H9 (cell line): ENCODE data around the gene COL28A1. TPM values are rescaled to one million over a fixed set of nuclear protein-coding genes. Genes with fewer than 3 reads are reported as not detected.

Experiments
- DNase-seq: peaks from one replicate; pipeline ENCODE4 v3.0.0-alpha.2; 2017
- H2AFZ ChIP-seq: one replicate; pipeline ENCODE4 v1.6.1; 2013; ENCODE audit warnings: mild to moderate bottlenecking, low read length, control low read depth, moderate library complexity
- H2AK5ac ChIP-seq: 2 replicates; pipeline ENCODE4 v1.6.1; 2013; ENCODE audit warnings: low read length, control low read depth, mixed read lengths; ENCODE audit not compliant: insufficient read length
- H2BK120ac ChIP-seq: one replicate; pipeline ENCODE4 v1.6.1; 2013; ENCODE audit warnings: low read depth, mild to moderate bottlenecking, low read length, control low read depth, inconsistent platforms; ENCODE audit not compliant: poor library complexity, severe bottlenecking
- H2BK12ac ChIP-seq: 2 replicates; pipeline ENCODE4 v1.6.1; 2013; ENCODE audit warnings: low read length, control low read depth, mixed read lengths, low read depth; ENCODE audit not compliant: insufficient read length
- H2BK15ac ChIP-seq: 2 replicates; pipeline ENCODE4 v1.6.1; 2013; ENCODE audit warnings: low read depth, low read length, control low read depth
- H2BK20ac ChIP-seq: one replicate; pipeline ENCODE4 v1.6.1; 2013; ENCODE audit warnings: low read depth, mild to moderate bottlenecking, low read length, control low read depth, inconsistent platforms; ENCODE audit not compliant: poor library complexity, severe bottlenecking
- H2BK5ac ChIP-seq: 2 replicates; pipeline ENCODE4 v1.6.1; 2013; ENCODE audit warnings: low read length, control low read depth, mixed read lengths; ENCODE audit not compliant: insufficient read length
- H3K14ac ChIP-seq: 2 replicates; pipeline ENCODE4 v1.6.1; 2013; ENCODE audit warnings: low read length, control low read depth; ENCODE audit not compliant: insufficient read depth
- H3K18ac ChIP-seq: 2 replicates; pipeline ENCODE4 v1.6.1; 2013; ENCODE audit warnings: low read depth, mild to moderate bottlenecking, mixed read lengths, low read length, control low read depth; ENCODE audit not compliant: insufficient read length
- H3K23ac ChIP-seq: 2 replicates; pipeline ENCODE4 v1.6.1; 2013; ENCODE audit warnings: low read length, control low read depth, mixed read lengths, low read depth; ENCODE audit not compliant: insufficient read length
- H3K23me2 ChIP-seq: 2 replicates; pipeline ENCODE4 v1.6.1; 2013; ENCODE audit warnings: low read depth, mild to moderate bottlenecking, mixed read lengths, low read length, control low read depth; ENCODE audit not compliant: insufficient read length, poor library complexity, severe bottlenecking
- H3K27ac ChIP-seq: 2 replicates; pipeline ENCODE4 v1.5.1; 2013; ENCODE audit warnings: low read length, control low read depth, mixed read lengths, low read depth; ENCODE audit not compliant: insufficient read length
- H3K27me3 ChIP-seq: 2 replicates; pipeline ENCODE4 v1.6.1; 2013; ENCODE audit warnings: low read length, control low read depth, inconsistent platforms; ENCODE audit not compliant: insufficient read depth
- H3K4ac ChIP-seq: 2 replicates; pipeline ENCODE4 v1.6.1; 2013; ENCODE audit warnings: low read depth, mild to moderate bottlenecking, control low read depth, inconsistent platforms, low read length, moderate library complexity
- H3K4me1 ChIP-seq: 2 replicates; pipeline ENCODE4 v1.6.1; 2013; ENCODE audit warnings: low read length, control low read depth, inconsistent platforms; ENCODE audit not compliant: insufficient read depth
- H3K4me2 ChIP-seq: 2 replicates; pipeline ENCODE4 v1.6.1; 2013; ENCODE audit warnings: low read length, control low read depth, mixed read lengths; ENCODE audit not compliant: insufficient read length, insufficient read depth
- H3K56ac ChIP-seq: 2 replicates; pipeline ENCODE4 v1.6.1; 2013; ENCODE audit warnings: low read depth, mild to moderate bottlenecking, mixed read lengths, low read length, control low read depth; ENCODE audit not compliant: insufficient read length
- H3K79me1 ChIP-seq: 2 replicates; pipeline ENCODE4 v1.6.1; 2013; ENCODE audit warnings: low read depth, mild to moderate bottlenecking, moderate library complexity, low read length, control low read depth, inconsistent platforms; ENCODE audit not compliant: insufficient read depth, poor library complexity, severe bottlenecking
- H3K79me2 ChIP-seq: 2 replicates; pipeline ENCODE4 v1.6.1; 2013; ENCODE audit warnings: low read length, control low read depth, inconsistent platforms; ENCODE audit not compliant: insufficient read depth
- H3K9ac ChIP-seq: 2 replicates; pipeline ENCODE4 v1.6.1; 2013; ENCODE audit warnings: low read length, control low read depth, mixed read lengths; ENCODE audit not compliant: insufficient read length; ENCODE audit errors: extremely low read depth
- H3K9me3 ChIP-seq: one replicate; pipeline ENCODE4 v1.6.1; 2013; ENCODE audit warnings: low read depth, low read length, inconsistent platforms; ENCODE audit not compliant: control insufficient read depth
- H3T11ph ChIP-seq: one replicate; pipeline ENCODE4 v1.6.1; 2013; ENCODE audit warnings: mild to moderate bottlenecking, low read length, control low read depth, inconsistent platforms
- H4K20me1 ChIP-seq: one replicate; pipeline ENCODE4 v1.6.1; 2013; ENCODE audit not compliant: control insufficient read depth, insufficient read length, insufficient read depth
- H4K5ac ChIP-seq: 2 replicates; pipeline ENCODE4 v1.6.1; 2013; ENCODE audit warnings: low read depth, mild to moderate bottlenecking, mixed read lengths, low read length, control low read depth; ENCODE audit not compliant: insufficient read length
- H4K8ac ChIP-seq: replicated peaks from 2 replicates; pipeline ENCODE4 v1.6.1; 2013; ENCODE audit warnings: low read length, control low read depth, mixed read lengths, low read depth; ENCODE audit not compliant: insufficient read length
- H4K91ac ChIP-seq: 2 replicates; pipeline ENCODE4 v1.6.1; 2013; ENCODE audit warnings: low read depth, mild to moderate bottlenecking, moderate library complexity, mixed read lengths, low read length, control low read depth; ENCODE audit not compliant: insufficient read length
- H3K27ac Mint-ChIP-seq, 3 experiments: 2 replicates in 2 of 3; 3 replicates in 1 of 3; pipeline ENCODE4 v1.8.0; 2020 to 2021; ENCODE audit warnings: mixed read lengths in 3 of 3, mild to moderate bottlenecking in 1 of 3, moderate library complexity in 1 of 3
- H3K27me3 Mint-ChIP-seq: 2 replicates; pipeline ENCODE4 v1.8.0; 2021; ENCODE audit warnings: low read depth, mild to moderate bottlenecking, moderate library complexity, mixed read lengths
- H3K36me3 Mint-ChIP-seq, 3 experiments: 2 replicates in 2 of 3; 3 replicates in 1 of 3; pipeline ENCODE4 v1.8.0; 2020 to 2021; ENCODE audit warnings: low read depth in 3 of 3, mixed read lengths in 3 of 3; ENCODE audit not compliant: insufficient read depth in 1 of 3
- H3K4me1 Mint-ChIP-seq, 2 experiments: 2 replicates each; pipeline ENCODE4 v1.8.0; 2020; ENCODE audit warnings: mixed read lengths in 2 of 2
- H3K4me3 Mint-ChIP-seq, 2 experiments: 2 replicates in 1 of 2; 3 replicates in 1 of 2; pipeline ENCODE4 v1.8.0; 2020 to 2021; ENCODE audit warnings: mild to moderate bottlenecking in 2 of 2, mixed read lengths in 2 of 2, moderate library complexity in 1 of 2
- H3K9me3 Mint-ChIP-seq, 2 experiments: 2 replicates in 1 of 2; 3 replicates in 1 of 2; pipeline ENCODE4 v1.8.0; 2020; ENCODE audit warnings: mild to moderate bottlenecking in 2 of 2, mixed read lengths in 2 of 2, moderate library complexity in 1 of 2
- WGBS: extraction: QIAGEN DNeasy Blood & Tissue Kit; methylation state at CpG from one replicate; pipeline ENCODE4 v1.1.7; 2013; ENCODE audit warnings: missing lambda C conversion rate, low lambda C conversion rate, mixed read lengths; ENCODE audit not compliant: insufficient read length; ENCODE audit errors: extremely low coverage; 5-methylcytosine and 5-hydroxymethylcytosine counted together
- total RNA-seq: library from RNA; stranded (reverse); gene quantifications from 2 replicates; pipeline ENCODE4 v1.2.1, GENCODE V29; 2021
- TF ChIP-seq, protein P1 (sequence below): fragments of 200-600 bp; sonication (generic); conservative IDR thresholded peaks from 3 replicates; pipeline ENCODE4 v1.8.0; 2021; ENCODE audit warnings: antibody characterized with exemption, mild to moderate bottlenecking

Gene COL28A1
- total RNA-seq, 1 experiment from 2014 or later: 0.66 TPM

- TF ChIP-seq, protein P1, sequence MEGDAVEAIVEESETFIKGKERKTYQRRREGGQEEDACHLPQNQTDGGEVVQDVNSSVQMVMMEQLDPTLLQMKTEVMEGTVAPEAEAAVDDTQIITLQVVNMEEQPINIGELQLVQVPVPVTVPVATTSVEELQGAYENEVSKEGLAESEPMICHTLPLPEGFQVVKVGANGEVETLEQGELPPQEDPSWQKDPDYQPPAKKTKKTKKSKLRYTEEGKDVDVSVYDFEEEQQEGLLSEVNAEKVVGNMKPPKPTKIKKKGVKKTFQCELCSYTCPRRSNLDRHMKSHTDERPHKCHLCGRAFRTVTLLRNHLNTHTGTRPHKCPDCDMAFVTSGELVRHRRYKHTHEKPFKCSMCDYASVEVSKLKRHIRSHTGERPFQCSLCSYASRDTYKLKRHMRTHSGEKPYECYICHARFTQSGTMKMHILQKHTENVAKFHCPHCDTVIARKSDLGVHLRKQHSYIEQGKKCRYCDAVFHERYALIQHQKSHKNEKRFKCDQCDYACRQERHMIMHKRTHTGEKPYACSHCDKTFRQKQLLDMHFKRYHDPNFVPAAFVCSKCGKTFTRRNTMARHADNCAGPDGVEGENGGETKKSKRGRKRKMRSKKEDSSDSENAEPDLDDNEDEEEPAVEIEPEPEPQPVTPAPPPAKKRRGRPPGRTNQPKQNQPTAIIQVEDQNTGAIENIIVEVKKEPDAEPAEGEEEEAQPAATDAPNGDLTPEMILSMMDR: no peak
- H2BK20ac ChIP-seq: no peak overlapping the region
- H2BK5ac ChIP-seq: no peak overlapping the region
- H3K4me2 ChIP-seq: no peak overlapping the region
- Mint-ChIP-seq H3K36me3 (no peaks in the 10 kb centered on the region), H3K9me3 (no peaks in the 10 kb centered on the region; a peak in 2 of 5 replicates), H3K27ac (no peak overlapping the region), H3K27me3 (no peaks in the 10 kb centered on the region), H3K4me1 (no peaks in the 10 kb centered on the region), H3K4me3 (no peak overlapping the region)
- no peaks in the 10 kb centered on the region for H4K20me1 ChIP-seq
- H3K56ac ChIP-seq: no peak overlapping the region
- no peak overlapping the region for H2AK5ac ChIP-seq
- no peak overlapping the region for H3K23ac ChIP-seq
- H2AFZ ChIP-seq: no peak overlapping the region
- no peaks in the 10 kb centered on the region for H3K79me1 ChIP-seq
- H3K9me3 ChIP-seq: no peaks in the 10 kb centered on the region
- no peak overlapping the region for H2BK120ac ChIP-seq
- no peaks in the 10 kb centered on the region for H3K23me2 ChIP-seq
- WGBS: no CpG with 5 or more reads among the region's 1 CpG
- no peak overlapping the region for H3K18ac ChIP-seq
- H4K5ac ChIP-seq: no peak overlapping the region
- H3K27ac ChIP-seq: no peak overlapping the region
- H3K14ac ChIP-seq: no peak overlapping the region
- H3K4me1 ChIP-seq: no peaks in the 10 kb centered on the region
- no peak overlapping the region for H3K4ac ChIP-seq
- no peaks in the 10 kb centered on the region for H3K27me3 ChIP-seq
- DNase-seq: no peak
- H2BK12ac ChIP-seq: no peak overlapping the region
- no peak overlapping the region for H3T11ph ChIP-seq
- H4K8ac ChIP-seq: no peak overlapping the region
- no peak overlapping the region for H4K91ac ChIP-seq
- no peak overlapping the region for H2BK15ac ChIP-seq
- no peaks in the 10 kb centered on the region for H3K79me2 ChIP-seq
- no peak overlapping the region for H3K9ac ChIP-seq
Observed at GRCh38 chr7:7309203-7309602, 226.5 kb downstream of the COL28A1 start.

Other genes starting within 250 kb of the COL28A1 start
- gene MIOS, start 31.0 kb upstream of the COL28A1 start, total RNA-seq: 46.4 and 48.4 TPM in 2 replicates
- gene UMAD1, start 104.9 kb upstream of the COL28A1 start, total RNA-seq: 8.5 and 8.9 TPM in 2 replicates
- 108 TPM in 2 replicates for gene RPA3, start 182.7 kb upstream of the COL28A1 start, total RNA-seq